GM23338 (cell line): ENCODE results near the gene NUMB. TPM values are rescaled to one million over a fixed set of nuclear protein-coding genes. Genes with fewer than 3 reads are reported as not detected.

ENCODE experiments used
- ATAC-seq: fragments of 200-7000 bp; cut with Tn5 transposase; 3 replicates; pipeline ENCODE4 v1.9.1; 2020
- DNase-seq: peaks from one replicate; pipeline ENCODE4 v3.0.0-alpha.2; 2015; ENCODE audit warnings: low spot score
- H2AFZ ChIP-seq: fragments of 200-600 bp; sonication (generic); 2 replicates; pipeline ENCODE4 v1.8.0; 2016; ENCODE audit warnings: antibody characterized with exemption, mild to moderate bottlenecking, moderate library complexity
- H3F3A ChIP-seq: fragments of 200-600 bp; sonication (generic); replicated peaks from 2 replicates; pipeline ENCODE4 v1.8.0; 2017; ENCODE audit warnings: antibody characterized with exemption, mixed run types, low read depth
- H3K27ac ChIP-seq: fragments of 200-600 bp; sonication (generic); 2 replicates; pipeline ENCODE4 v1.6.1; 2016; ENCODE audit warnings: low read depth
- H3K27me3 ChIP-seq: fragments of 200-600 bp; sonication (generic); 2 replicates; pipeline ENCODE4 v1.8.0; 2016; ENCODE audit warnings: mild to moderate bottlenecking, mixed run types, moderate library complexity; ENCODE audit not compliant: insufficient read depth
- H3K36me3 ChIP-seq: fragments of 200-600 bp; sonication (generic); 2 replicates; pipeline ENCODE4 v1.8.0; 2016; ENCODE audit warnings: mild to moderate bottlenecking; ENCODE audit not compliant: insufficient read depth
- H3K4me1 ChIP-seq: fragments of 200-600 bp; sonication (generic); 2 replicates; pipeline ENCODE4 v1.8.0; 2016; ENCODE audit warnings: mild to moderate bottlenecking, moderate library complexity; ENCODE audit not compliant: insufficient read depth
- H3K4me2 ChIP-seq: fragments of 200-600 bp; sonication (generic); 2 replicates; pipeline ENCODE4 v1.7.1; 2017; ENCODE audit warnings: mixed run types
- H3K4me3 ChIP-seq: fragments of 200-600 bp; sonication (generic); 2 replicates; pipeline ENCODE4 v1.6.1; 2016; ENCODE audit warnings: mixed run types
- H3K79me2 ChIP-seq: fragments of 200-600 bp; sonication (generic); replicated peaks from 2 replicates; pipeline ENCODE4 v1.8.0; 2017; ENCODE audit warnings: mild to moderate bottlenecking; ENCODE audit not compliant: insufficient read depth
- H3K9me2 ChIP-seq: fragments of 200-600 bp; sonication (generic); 2 replicates; pipeline ENCODE4 v1.8.0; 2017; ENCODE audit not compliant: insufficient read depth
- H4K20me1 ChIP-seq: fragments of 200-600 bp; sonication (generic); replicated peaks from 2 replicates; pipeline ENCODE4 v1.8.0; 2017; ENCODE audit warnings: mild to moderate bottlenecking; ENCODE audit not compliant: insufficient read depth
- H3K27ac Mint-ChIP-seq: 2 replicates; pipeline ENCODE4 v1.8.0; 2020; ENCODE audit warnings: inconsistent platforms, mild to moderate bottlenecking, moderate library complexity, mixed read lengths
- H3K27me3 Mint-ChIP-seq: 3 replicates; pipeline ENCODE4 v1.8.0; 2022; ENCODE audit warnings: low read depth, mild to moderate bottlenecking, moderate library complexity, mixed read lengths, inconsistent platforms; ENCODE audit not compliant: insufficient read depth, poor library complexity
- H3K36me3 Mint-ChIP-seq: 3 replicates; pipeline ENCODE4 v1.8.0; 2021; ENCODE audit warnings: low read depth, mild to moderate bottlenecking, inconsistent platforms, moderate library complexity, mixed read lengths
- H3K4me1 Mint-ChIP-seq: 3 replicates; pipeline ENCODE4 v1.8.0; 2020; ENCODE audit warnings: mild to moderate bottlenecking, inconsistent platforms, mixed read lengths
- H3K4me3 Mint-ChIP-seq: 3 replicates; pipeline ENCODE4 v1.8.0; 2021; ENCODE audit warnings: moderate library complexity, mild to moderate bottlenecking, inconsistent platforms, mixed read lengths
- H3K9me3 Mint-ChIP-seq: 3 replicates; pipeline ENCODE4 v1.8.0; 2020; ENCODE audit warnings: moderate library complexity, mild to moderate bottlenecking, inconsistent platforms, mixed read lengths
- CREB1 ChIP-seq: fragments of 250-450 bp; sonication (Bioruptor Pico); IDR thresholded peaks from 2 replicates; pipeline ENCODE4 v1.5.0; 2020; ENCODE audit warnings: low read depth, mild to moderate bottlenecking, moderate library complexity
- CTCF ChIP-seq, 2 experiments: fragments of 200-600 bp in 1 of 2; sonication (generic) in 1 of 2; conservative IDR thresholded peaks; 2 replicates each; pipeline versions ENCODE4 v1.5.1 to v1.6.1; 2016 to 2017; ENCODE audit warnings: antibody characterized with exemption in 2 of 2, low read depth in 2 of 2, mild to moderate bottlenecking in 2 of 2, moderate library complexity in 1 of 2
- ETS1 ChIP-seq: IDR thresholded peaks from 2 replicates; pipeline ENCODE4 v1.6.1; 2016; ENCODE audit warnings: antibody characterized with exemption
- EZH2 ChIP-seq: fragments of 200-600 bp; sonication (generic); IDR thresholded peaks from one replicate; pipeline ENCODE4 v1.8.0; 2017; ENCODE audit warnings: antibody characterized with exemption, mild to moderate bottlenecking, low read depth; ENCODE audit not compliant: unreplicated experiment
- EZH2phosphoT487 ChIP-seq: fragments of 200-600 bp; sonication (generic); IDR thresholded peaks from one replicate; pipeline ENCODE4 v1.8.1; 2018; ENCODE audit warnings: antibody characterized with exemption; ENCODE audit not compliant: unreplicated experiment
- JUNB ChIP-seq: IDR thresholded peaks from one replicate; pipeline ENCODE4 v1.6.1; 2016; ENCODE audit warnings: antibody characterized with exemption; ENCODE audit not compliant: unreplicated experiment
- NANOG ChIP-seq: IDR thresholded peaks from 2 replicates; pipeline ENCODE4 v1.6.1; 2016; ENCODE audit warnings: antibody characterized with exemption, borderline replicate concordance
- POLR2AphosphoS5 ChIP-seq: IDR thresholded peaks from 2 replicates; pipeline ENCODE4 v1.6.1; 2016; ENCODE audit warnings: antibody characterized with exemption, low read depth
- REST ChIP-seq: IDR thresholded peaks from one replicate; pipeline ENCODE4 v1.6.1; 2018; ENCODE audit warnings: antibody characterized with exemption; ENCODE audit not compliant: unreplicated experiment
- STAT1 ChIP-seq: IDR thresholded peaks from one replicate; pipeline ENCODE4 v1.6.1; 2016; ENCODE audit warnings: antibody characterized with exemption; ENCODE audit not compliant: unreplicated experiment
- ZNF114 ChIP-seq: fragments of 250-450 bp; sonication (Bioruptor Pico); IDR thresholded peaks from 2 replicates; pipeline ENCODE4 v1.5.0; 2020; ENCODE audit warnings: mild to moderate bottlenecking, moderate library complexity
- ZNF331 ChIP-seq: fragments of 250-450 bp; sonication (Bioruptor Pico); IDR thresholded peaks from 2 replicates; pipeline ENCODE4 v1.5.0; 2020; ENCODE audit warnings: low read depth, mild to moderate bottlenecking, moderate library complexity
- ZNF462 ChIP-seq: fragments of 250-450 bp; sonication (Bioruptor Pico); IDR thresholded peaks from 2 replicates; pipeline ENCODE4 v1.5.0; 2020; ENCODE audit warnings: mild to moderate bottlenecking, moderate library complexity
- polyA plus RNA-seq: library from polyadenylated mRNA; unstranded; fragments of >200 nt; fragmentation: Nextera tagmentation; extraction: Ambion mirVana; gene quantifications from 2 replicates; pipeline ENCODE4 v1.2.1, GENCODE V29; 2016
- total RNA-seq: library from RNA; depleted of rRNA; stranded (reverse); fragments of >200 nt; shearing (Covaris generic); gene quantifications from 2 replicates; pipeline ENCODE4 v1.2.3, GENCODE V29; 2014

The NUMB gene
- total and polyA plus RNA-seq, 2 experiments from 2014 or later = 32.1 to 36.7 TPM

GRCh38 chr14:73230051-73230450 is 228.3 kb downstream of the NUMB start:
- TF ChIP-seq ZNF462 (no peak), ZNF114 (CRISPR knock-in tag) (no peak), STAT1 (no peak), CTCF (conservative IDR thresholded peaks at IDR 0.05; ENCODE audit: low read depth in 2 of 2) (no peak), NANOG (no peak), REST (no peak), EZH2 (no peak), ZNF331 (no peak), CREB1 (CRISPR knock-in tag) (no peak), POLR2AphosphoS5 (no peak), EZH2phosphoT487 (no peak), JUNB (no peak), ETS1 (no peak)
- Histone ChIP-seq H2AFZ (no peak overlapping the region), H4K20me1 (no peaks in the 10 kb centered on the region; the same call in 1 of the 2 replicates), H3K27ac (no peak overlapping the region), H3K4me1 (peaks cover 36% of the 10 kb centered on the region), H3F3A (peaks cover 9% of the 10 kb centered on the region), H3K4me3 (no peak overlapping the region), H3K4me2 (no peak overlapping the region), H3K9me2 (no peaks in the 10 kb centered on the region), H3K79me2 (no peaks in the 10 kb centered on the region), H3K27me3 (0 out of 2 replicates have a peak, but pooled peaks cover 5% of the 10 kb centered on the region), H3K36me3 (no peaks in the 10 kb centered on the region)
- Mint-ChIP-seq H3K4me3 (no peak overlapping the region), H3K36me3 (no peaks in the 10 kb centered on the region), H3K4me1 (peaks cover 45% of the 10 kb centered on the region), H3K27ac (no peak overlapping the region), H3K27me3 (peaks cover 24% of the 10 kb centered on the region), H3K9me3 (no peaks in the 10 kb centered on the region)
- DNase-seq (no peak), ATAC-seq (no peak)
